ENCODE results near the gene UBE2L6.

The UBE2L6 gene

DNA sequence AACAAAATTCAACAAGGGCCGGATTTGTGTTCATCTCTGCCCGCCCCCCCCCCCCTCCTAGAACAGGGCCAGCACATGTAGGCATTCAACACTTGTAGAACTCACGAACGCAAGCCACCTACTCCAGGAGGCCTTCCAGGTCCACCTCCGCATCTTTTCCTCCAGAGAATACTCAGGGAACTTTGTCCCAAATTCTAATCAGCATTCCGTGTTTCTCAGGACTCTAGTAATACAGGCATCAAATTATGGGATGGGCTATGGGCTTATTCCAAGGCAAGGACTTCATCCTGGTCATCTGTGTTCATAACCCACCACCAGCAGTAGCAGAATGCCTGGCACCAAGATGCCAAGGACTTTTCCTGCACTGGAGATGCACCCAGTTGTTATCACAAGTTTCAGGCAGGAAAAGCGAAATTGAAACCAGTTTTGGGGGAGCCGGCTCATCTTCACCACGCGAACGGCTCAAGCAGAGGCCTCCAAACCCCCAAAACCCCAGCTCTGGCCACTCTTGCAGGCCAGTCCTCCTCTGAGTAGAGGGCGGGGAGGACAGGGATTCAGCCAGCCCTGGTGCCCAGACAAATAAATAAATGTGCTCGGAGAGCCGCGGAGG is 462 bp downstream of the UBE2L6 start:
- in situ Hi-C loops (cut with HindIII; ENCODE audit: low sequenced_read_pairs) = no loop called here

GRCh38 chr11:57566005-57566904 is 1.2 kb downstream of the UBE2L6 start:
- in situ Hi-C loops (cut with HindIII; ENCODE audit: low sequenced_read_pairs) = no loop called here

GRCh38 chr11:57562596-57562995 is 4.9 kb downstream of the UBE2L6 start:
- in situ Hi-C loops (cut with HindIII; ENCODE audit: low sequenced_read_pairs) = no loop called here

GRCh38 chr11:57560146-57560545 is 7.3 kb downstream of the UBE2L6 start:
- in situ Hi-C loops (cut with HindIII; ENCODE audit: low sequenced_read_pairs) = no loop called here

GRCh38 chr11:57556041-57556440 is 11.4 kb downstream of the UBE2L6 start:
- in situ Hi-C loops (cut with HindIII; ENCODE audit: low sequenced_read_pairs) = loop anchor here (5.0 kb wide), 1 partner anchor 74 kb away; no protein-coding TSS in a partner anchor

DNA sequence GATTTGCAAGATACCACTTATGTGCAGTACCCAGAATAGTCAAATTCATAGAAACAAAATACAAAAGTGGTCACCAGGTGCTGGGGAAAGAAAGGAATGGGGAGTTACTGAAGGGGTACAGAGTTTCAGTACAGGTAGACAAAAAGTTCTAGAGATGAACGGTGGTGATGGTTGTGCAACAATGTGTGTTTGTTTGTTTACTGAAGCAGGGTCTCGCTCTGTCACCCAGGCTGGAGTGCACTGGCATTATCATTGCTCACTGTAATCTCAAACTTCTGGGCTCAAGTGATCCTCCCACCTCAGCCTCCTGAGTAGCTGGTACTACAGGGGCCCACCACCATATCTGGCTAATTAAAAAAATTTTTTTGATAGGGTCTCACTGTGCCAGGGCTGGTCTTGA is 12.1 kb downstream of the UBE2L6 start:
- in situ Hi-C loops (cut with HindIII; ENCODE audit: low sequenced_read_pairs) = loop anchor here (5.0 kb wide), 1 partner anchor 73 kb away; no protein-coding TSS in a partner anchor

- in situ Hi-C loops (cut with HindIII; ENCODE audit: low sequenced_read_pairs) = no loop called here
Measured at GRCh38 chr11:57552479-57552878, 15.0 kb downstream of the UBE2L6 start.

DNA sequence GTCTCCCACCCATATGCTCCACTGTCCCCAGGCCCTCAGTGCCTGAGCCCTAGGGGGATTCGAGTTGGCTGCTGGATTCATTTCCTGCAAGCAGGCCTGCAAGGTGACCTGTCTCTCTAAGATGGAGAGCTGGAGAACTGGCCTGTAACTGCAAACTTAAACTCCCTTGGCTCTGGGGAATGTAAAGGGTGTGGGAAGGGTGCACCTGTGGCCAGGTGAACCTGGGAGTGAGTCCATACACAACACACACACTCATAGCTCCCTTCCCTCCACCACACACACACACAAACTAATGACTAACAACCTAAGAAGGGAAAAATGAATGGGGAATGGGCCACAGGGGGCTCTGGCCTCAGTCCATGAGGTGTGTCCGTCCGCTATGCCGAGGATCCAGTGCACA is 15.5 kb downstream of the UBE2L6 start:
- in situ Hi-C loops (cut with HindIII; ENCODE audit: low sequenced_read_pairs) = no loop called here

GRCh38 chr11:57549983-57550382 is 17.5 kb downstream of the UBE2L6 start:
- in situ Hi-C loops (cut with HindIII; ENCODE audit: low sequenced_read_pairs) = no loop called here

DNA sequence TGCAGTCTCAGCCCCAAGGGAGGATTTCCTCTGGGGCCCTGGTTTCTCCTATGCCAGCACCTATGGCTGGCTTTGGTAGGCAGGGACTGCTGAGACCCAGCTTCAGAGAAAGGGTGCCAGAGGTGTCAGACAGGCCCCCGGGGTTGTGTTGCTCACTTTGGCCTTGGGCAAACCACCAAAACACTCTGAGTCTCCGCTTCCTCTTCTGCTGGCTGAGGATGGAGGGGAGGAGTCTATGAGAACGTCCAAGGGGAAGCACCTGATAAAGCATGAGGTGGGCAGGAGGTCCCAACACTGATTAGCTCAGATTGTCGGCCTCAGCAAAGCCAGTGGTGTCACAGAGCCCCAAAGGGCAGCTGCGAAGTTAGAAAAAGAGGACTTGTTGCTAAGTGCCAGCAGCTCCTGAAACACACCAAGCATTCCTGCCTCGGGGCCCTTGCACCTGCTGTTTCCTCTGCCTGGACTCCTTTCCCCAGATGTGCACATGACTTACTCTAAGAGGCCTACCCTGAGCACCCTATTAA is 19.6 kb downstream of the UBE2L6 start:
- in situ Hi-C loops (cut with HindIII; ENCODE audit: low sequenced_read_pairs) = no loop called here

GRCh38 chr11:57546869-57547475 is 20.5 kb downstream of the UBE2L6 start:
- in situ Hi-C loops (cut with HindIII; ENCODE audit: low sequenced_read_pairs) = no loop called here

DNA sequence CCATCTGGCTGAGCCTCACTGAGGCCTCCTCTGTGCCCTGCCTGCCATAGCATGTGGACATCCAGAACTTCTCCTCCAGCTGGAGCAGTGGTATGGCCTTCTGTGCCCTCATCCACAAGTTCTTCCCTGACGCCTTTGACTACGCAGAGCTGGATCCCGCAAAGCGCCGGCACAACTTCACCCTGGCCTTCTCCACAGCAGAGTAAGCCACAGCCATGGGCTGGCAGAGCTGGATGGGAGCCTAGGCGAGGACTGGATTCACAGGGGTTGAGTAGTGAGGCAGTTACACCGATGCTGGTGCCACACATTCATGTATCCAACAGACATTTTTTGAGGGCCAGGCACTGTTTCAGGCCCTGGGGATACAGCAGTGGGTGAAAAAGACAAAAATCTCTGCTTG is 21.0 kb downstream of the UBE2L6 start:
- in situ Hi-C loops (cut with HindIII; ENCODE audit: low sequenced_read_pairs) = no loop called here

- in situ Hi-C loops (cut with HindIII; ENCODE audit: low sequenced_read_pairs) = no loop called here
Measured at GRCh38 chr11:57545883-57546282, 21.6 kb downstream of the UBE2L6 start.

- in situ Hi-C loops (cut with HindIII; ENCODE audit: low sequenced_read_pairs) = no loop called here
Measured at GRCh38 chr11:57544566-57544965, 22.9 kb downstream of the UBE2L6 start.

DNA sequence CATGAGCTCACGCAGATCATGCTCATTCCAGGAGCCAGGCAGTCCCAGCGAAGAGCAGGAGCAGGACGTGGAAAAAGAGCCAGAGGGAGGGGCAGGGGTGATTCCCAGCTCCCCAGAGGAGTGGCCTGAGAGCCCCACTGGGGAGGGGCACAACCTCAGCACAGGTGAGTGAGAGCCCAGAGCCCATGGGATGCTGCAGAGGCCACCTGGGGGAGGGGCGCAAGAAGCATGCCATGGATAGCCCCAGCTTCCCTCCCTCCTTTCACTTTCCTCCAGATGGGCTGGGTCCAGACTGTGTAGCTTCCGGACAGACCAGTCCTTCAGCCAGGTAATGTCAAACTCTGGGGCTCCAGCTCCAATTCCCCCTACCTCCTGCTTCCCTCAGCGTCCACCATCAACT is 23.9 kb downstream of the UBE2L6 start:
- in situ Hi-C loops (cut with HindIII; ENCODE audit: low sequenced_read_pairs) = no loop called here

GRCh38 chr11:57542582-57542981 is 24.9 kb downstream of the UBE2L6 start:
- in situ Hi-C loops (cut with HindIII; ENCODE audit: low sequenced_read_pairs) = no loop called here

- in situ Hi-C loops (cut with HindIII; ENCODE audit: low sequenced_read_pairs) = no loop called here
Measured at GRCh38 chr11:57541169-57541568, 26.3 kb downstream of the UBE2L6 start.

DNA sequence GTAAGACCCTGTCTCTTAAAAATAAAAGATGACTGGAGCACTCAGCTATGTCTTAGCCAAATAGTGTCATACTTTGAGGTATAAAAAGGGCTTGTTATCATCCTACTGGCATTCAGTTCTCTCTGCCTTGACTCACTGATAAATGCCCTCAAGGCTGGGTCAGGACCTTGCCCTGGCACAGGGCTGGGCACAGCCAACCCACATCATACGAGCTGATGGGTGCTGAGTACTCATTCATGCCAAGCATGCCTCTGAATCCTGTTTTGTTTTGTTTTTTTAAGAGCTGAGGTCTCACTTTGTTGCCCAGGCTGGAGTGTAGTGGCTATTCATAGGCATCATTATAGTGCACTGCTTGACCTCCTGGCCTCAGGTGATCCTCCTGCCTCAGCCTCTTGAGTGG is 28.1 kb downstream of the UBE2L6 start:
- in situ Hi-C loops (cut with HindIII; ENCODE audit: low sequenced_read_pairs) = no loop called here

- in situ Hi-C loops (cut with HindIII; ENCODE audit: low sequenced_read_pairs) = no loop called here
Measured at GRCh38 chr11:57536947-57537619, 30.4 kb downstream of the UBE2L6 start, which contains the start of gene SMTNL1. TSS of gene SMTNL1 (plus strand) at chr11:57537595. CDS start at chr11:57542643, 5,048 bp downstream.

DNA sequence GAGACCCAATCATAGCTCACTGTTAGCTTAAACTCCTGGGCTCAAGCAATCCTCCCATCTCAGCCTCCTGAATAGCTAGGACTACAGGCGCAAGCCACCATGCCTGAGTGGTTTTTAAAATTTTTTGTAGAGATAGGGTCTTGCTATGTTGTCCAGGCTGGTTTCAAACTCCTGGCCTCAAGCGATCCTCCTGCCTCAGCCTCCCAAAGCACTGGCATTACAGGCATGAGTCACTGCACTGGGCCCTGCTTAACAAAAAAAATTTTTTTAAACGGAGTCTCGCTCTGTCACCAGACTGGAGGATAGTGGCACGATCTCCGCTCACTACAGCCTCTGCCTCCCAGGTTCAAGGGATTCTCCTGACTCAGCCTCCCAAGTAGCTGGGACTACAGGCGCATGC is 33.0 kb downstream of the UBE2L6 start:
- in situ Hi-C loops (cut with HindIII; ENCODE audit: low sequenced_read_pairs) = loop anchor here (5.0 kb wide), 1 partner anchor 108 kb away; no protein-coding TSS in a partner anchor

Data from endothelial cell of hepatic sinusoid (primary cell).